OCI-LY1 (cell line): ENCODE results near the gene MRTFB.

Source experiments
- H2AFZ ChIP-seq: fragments of 200-600 bp; sonication (generic), shearing (Covaris generic); 2 replicates; pipeline ENCODE4 v1.6.0; 2014; ENCODE audit warnings: antibody characterized with exemption, mild to moderate bottlenecking, low read length
- H3F3A ChIP-seq: fragments of 200-600 bp; sonication (generic), shearing (Covaris generic); 2 replicates; pipeline ENCODE4 v1.6.0; 2014; ENCODE audit warnings: mild to moderate bottlenecking, antibody characterized with exemption, low read length, moderate library complexity; ENCODE audit not compliant: insufficient read depth
- H3K27ac ChIP-seq: fragments of 200-600 bp; sonication (generic); 2 replicates; pipeline ENCODE4 v1.5.1; 2014; ENCODE audit warnings: low read length, mixed run types, mild to moderate bottlenecking, low read depth; ENCODE audit not compliant: poor library complexity, severe bottlenecking
- H3K27me3 ChIP-seq: fragments of 200-600 bp; sonication (generic); 2 replicates; pipeline ENCODE4 v1.6.0; 2014; ENCODE audit warnings: antibody characterized with exemption, mild to moderate bottlenecking, low read length, moderate library complexity; ENCODE audit not compliant: insufficient read depth
- H3K36me3 ChIP-seq: fragments of 200-600 bp; sonication (generic); 2 replicates; pipeline ENCODE4 v1.6.1; 2014; ENCODE audit warnings: mild to moderate bottlenecking, antibody characterized with exemption, low read length, moderate library complexity, mixed read lengths; ENCODE audit not compliant: insufficient read depth
- H3K4me1 ChIP-seq: fragments of 200-600 bp; sonication (generic); 2 replicates; pipeline ENCODE4 v1.5.1; 2014; ENCODE audit warnings: mild to moderate bottlenecking, low read length, moderate library complexity; ENCODE audit not compliant: insufficient read depth, severe bottlenecking
- H3K4me2 ChIP-seq: fragments of 200-600 bp; sonication (generic), shearing (Covaris generic); 2 replicates; pipeline ENCODE4 v1.6.1; 2014; ENCODE audit warnings: low read length
- H3K4me3 ChIP-seq: fragments of 200-600 bp; sonication (generic); 2 replicates; pipeline ENCODE4 v1.5.1; 2014; ENCODE audit warnings: low read length, low read depth, mild to moderate bottlenecking, mixed read lengths; ENCODE audit not compliant: poor library complexity, severe bottlenecking
- H3K79me2 ChIP-seq: fragments of 200-600 bp; shearing (Covaris generic); 2 replicates; pipeline ENCODE4 v1.6.1; 2016; ENCODE audit warnings: mixed run types, low read length, mixed read lengths; ENCODE audit not compliant: insufficient read depth
- H3K9ac ChIP-seq: fragments of 200-600 bp; sonication (generic), shearing (Covaris generic); 2 replicates; pipeline ENCODE4 v1.6.1; 2014; ENCODE audit warnings: mild to moderate bottlenecking, low read length, mixed read lengths
- H3K9me2 ChIP-seq: fragments of 200-600 bp; sonication (generic), shearing (Covaris generic); 2 replicates; pipeline ENCODE4 v1.6.1; 2014; ENCODE audit warnings: low read depth, mild to moderate bottlenecking, low read length, mixed read lengths
- H3K9me3 ChIP-seq: fragments of 200-600 bp; shearing (Covaris generic); 2 replicates; pipeline ENCODE4 v1.6.1; 2014; ENCODE audit warnings: low read length, mixed read lengths
- H4K20me1 ChIP-seq: fragments of 200-600 bp; sonication (generic), shearing (Covaris generic); 2 replicates; pipeline ENCODE4 v1.6.0; 2016; ENCODE audit warnings: mild to moderate bottlenecking, low read length; ENCODE audit not compliant: insufficient read depth
- CTCF ChIP-seq: fragments of 200-600 bp; sonication (generic), shearing (Covaris generic); IDR thresholded peaks from 2 replicates; pipeline ENCODE4 v1.5.1; 2017; ENCODE audit warnings: mild to moderate bottlenecking, antibody characterized with exemption, low read length, moderate library complexity, mixed read lengths
- EZH2 ChIP-seq: fragments of 200-600 bp; sonication (generic), shearing (Covaris generic); IDR thresholded peaks from 2 replicates; pipeline ENCODE4 v1.8.0; 2017; ENCODE audit warnings: borderline replicate concordance, mixed run types, mild to moderate bottlenecking, antibody characterized with exemption, low read length, moderate library complexity, mixed read lengths

The MRTFB gene

DNA sequence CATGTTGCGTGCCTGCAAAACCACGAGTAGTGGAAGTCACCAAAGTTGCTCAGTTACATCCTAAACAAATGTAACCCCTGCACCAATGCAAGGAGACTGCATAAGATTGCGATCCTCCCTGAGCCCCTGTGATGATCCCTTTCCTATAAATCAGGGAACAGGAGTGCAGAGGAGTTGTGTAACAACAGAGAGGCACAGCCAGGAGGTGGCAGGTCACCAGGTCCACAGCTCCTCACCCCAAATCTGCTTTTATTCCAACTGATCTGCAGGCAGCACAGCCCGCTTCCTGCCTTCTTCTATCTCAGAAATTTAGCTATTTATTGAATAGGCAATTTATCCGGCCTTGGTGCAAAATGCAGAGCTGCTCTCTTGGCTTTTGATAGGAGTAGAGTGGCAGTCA lies 36.0 kb upstream of the MRTFB start:
- Histone ChIP-seq H3K4me3 (no peak overlapping the region), H2AFZ (no peak overlapping the region), H3K27ac (no peak overlapping the region)

DNA sequence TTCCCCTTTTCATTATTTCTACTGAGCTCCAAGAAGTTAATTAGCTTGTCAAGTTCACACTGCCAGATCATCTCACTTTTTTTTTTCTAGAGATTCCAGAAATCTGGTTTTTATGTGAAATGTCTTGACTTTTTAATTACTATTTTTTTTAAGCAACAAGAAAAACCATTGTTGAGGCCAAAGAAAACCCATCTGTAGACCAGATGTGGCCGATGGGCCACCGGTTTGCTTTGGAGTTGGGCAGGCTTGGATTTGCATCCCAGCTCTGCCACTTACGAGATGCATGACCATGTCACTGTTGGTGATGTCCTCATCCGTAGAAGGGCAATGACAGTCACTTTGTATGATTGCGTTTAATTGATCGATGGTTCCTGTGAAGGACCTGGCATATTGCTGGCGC lies 34.2 kb upstream of the MRTFB start:
- Histone ChIP-seq H4K20me1 (no peaks in the 10 kb centered on the region), H3K27me3 (no peaks in the 10 kb centered on the region; the same call in 1 of the 2 replicates), H3K79me2 (no peaks in the 10 kb centered on the region), H3F3A (no peaks in the 10 kb centered on the region), H3K9me3 (peaks cover 3% of the 10 kb centered on the region; the same call in 1 of the 2 replicates), H3K9me2 (no peaks in the 10 kb centered on the region), H3K4me2 (no peak overlapping the region), H2AFZ (no peak overlapping the region), H3K4me1 (no peaks in the 10 kb centered on the region), H3K9ac (no peak overlapping the region), H3K36me3 (no peaks in the 10 kb centered on the region), H3K27ac (no peak overlapping the region), H3K4me3 (no peak overlapping the region)
- no peak for TF ChIP-seq CTCF
- no peak for TF ChIP-seq EZH2

More for the DNA sequence above, 36.0 kb upstream of the MRTFB start:
- H3K36me3 ChIP-seq, result no peaks in the 10 kb centered on the region
- no peaks in the 10 kb centered on the region for H3K4me1 ChIP-seq
- no peak overlapping the region for H3K4me2 ChIP-seq
- no peak for TF ChIP-seq CTCF
- TF ChIP-seq EZH2, result no peak
- no peak overlapping the region for H3K9ac ChIP-seq
- no peaks in the 10 kb centered on the region; the same call in 1 of the 2 replicates for H3K27me3 ChIP-seq
- H4K20me1 ChIP-seq, result no peaks in the 10 kb centered on the region
- H3K9me3 ChIP-seq, result peaks cover 3% of the 10 kb centered on the region; the same call in 1 of the 2 replicates
- no peaks in the 10 kb centered on the region for H3K79me2 ChIP-seq
- H3K9me2 ChIP-seq, result no peaks in the 10 kb centered on the region
- no peaks in the 10 kb centered on the region for H3F3A ChIP-seq

- TF ChIP-seq CTCF (no peak), EZH2 (no peak)
- Histone ChIP-seq H3K27ac (no peak overlapping the region), H2AFZ (no peak overlapping the region), H3K27me3 (no peaks in the 10 kb centered on the region; the same call in 1 of the 2 replicates), H4K20me1 (no peaks in the 10 kb centered on the region), H3K79me2 (no peaks in the 10 kb centered on the region), H3K9me3 (no peaks in the 10 kb centered on the region), H3K4me3 (no peak overlapping the region), H3K9ac (no peak overlapping the region), H3K4me2 (no peak overlapping the region), H3F3A (no peaks in the 10 kb centered on the region), H3K36me3 (no peaks in the 10 kb centered on the region), H3K4me1 (no peaks in the 10 kb centered on the region), H3K9me2 (no peaks in the 10 kb centered on the region)
These were observed 33.2 kb upstream of the MRTFB start for GRCh38 chr16:14037960-14038359.
